Left ventricle myocardium superior (tissue), 1 donor: ENCODE data around the gene RPL32. TPM values are rescaled to one million over a fixed set of nuclear protein-coding genes. Genes with fewer than 3 reads are reported as not detected.
A peak's percentile ranks its signal among the peaks of the same experiment; 100 is the strongest.

Source experiments
- ATAC-seq: fragments of 200-7000 bp; cut with Tn5 transposase; one replicate; pipeline ENCODE4 v1.9.1; 2020; ENCODE audit warnings: mild to moderate bottlenecking, moderate library complexity
- DNase-seq: peaks from one replicate; pipeline ENCODE4 v3.0.0-alpha.2; 2020
- intact Hi-C: fragments of 100-400 bp; cut with micrococcal nuclease; formaldehyde crosslinking; loops from one replicate; pipeline ENCODE4 v1.11.0; 2022
- total RNA-seq: library from RNA; stranded (reverse); fragmentation: NEBNext Ultra II Directional; extraction: Animal tissue kit (Norgen Biotek cat#: 25700); gene quantifications from one replicate; pipeline ENCODE4 v1.2.1, GENCODE V29; 2021
- donor health status: DM: no; HTN: yes; CAD: no; lungs with severe emphysema.

The RPL32 gene
- total RNA-seq, 1 donor from 2014 or later, result 931 TPM

- intact Hi-C loops, result no loop called here
- no peak for DNase-seq
- no peak for ATAC-seq
Measured at GRCh38 chr3:12815078-12815477, 26.3 kb downstream of the RPL32 start.

GRCh38 chr3:12813967-12814366, 27.4 kb downstream of the RPL32 start:
- intact Hi-C loops, result no loop called here
- ATAC-seq, result no peak
- no peak for DNase-seq

- DNase-seq, result no peak
- intact Hi-C loops, result no loop called here
- no peak for ATAC-seq
Measured at GRCh38 chr3:12812812-12813211, 28.6 kb downstream of the RPL32 start.

GRCh38 chr3:12810961-12811360, 30.4 kb downstream of the RPL32 start:
- intact Hi-C loops, result no loop called here
- ATAC-seq, result no peak
- DNase-seq, result no peak

- intact Hi-C loops, result no loop called here
- ATAC-seq (peak; percentile 98), DNase-seq (peak; percentile 98)
Measured at GRCh38 chr3:12810013-12810780, 31.2 kb downstream of the RPL32 start.

GRCh38 chr3:12809435-12809834, 31.9 kb downstream of the RPL32 start:
- ATAC-seq, result no peak
- no peak for DNase-seq
- intact Hi-C loops, result no loop called here

GRCh38 chr3:12809001-12809400, 32.4 kb downstream of the RPL32 start:
- intact Hi-C loops, result no loop called here
- ATAC-seq (no peak), DNase-seq (no peak)

GRCh38 chr3:12808587-12808986, 32.8 kb downstream of the RPL32 start:
- intact Hi-C loops, result no loop called here
- no peak for DNase-seq

GRCh38 chr3:12807601-12808359, 33.6 kb downstream of the RPL32 start:
- intact Hi-C loops, result no loop called here
- ATAC-seq (no peak), DNase-seq (no peak)

More at GRCh38 chr3:12808587-12808986, 32.8 kb downstream of the RPL32 start:
- ATAC-seq, result no peak

- ATAC-seq (no peak), DNase-seq (no peak)
- intact Hi-C loops, result no loop called here
Measured at GRCh38 chr3:12807066-12807465, 34.3 kb downstream of the RPL32 start.

GRCh38 chr3:12803371-12803770, 38.0 kb downstream of the RPL32 start:
- intact Hi-C loops, result no loop called here
- no peak for DNase-seq
- ATAC-seq, result no peak

GRCh38 chr3:12799525-12800440, 41.6 kb downstream of the RPL32 start:
- no peak for DNase-seq
- peak; percentile 4 for ATAC-seq
- intact Hi-C loops, result no loop called here

- DNase-seq (peak; percentile 68), ATAC-seq (peak; percentile 73)
- intact Hi-C loops, result no loop called here
Measured at GRCh38 chr3:12798559-12799179, 42.7 kb downstream of the RPL32 start.

- intact Hi-C loops, result no loop called here
- no peak for DNase-seq
- ATAC-seq, result no peak
Measured at GRCh38 chr3:12797892-12798558, 43.3 kb downstream of the RPL32 start.

GRCh38 chr3:12797124-12797891, 44.1 kb downstream of the RPL32 start:
- intact Hi-C loops, result no loop called here
- ATAC-seq, result peak; percentile 8
- no peak for DNase-seq

- peak; percentile 86 for ATAC-seq
Measured at GRCh38 chr3:12796171-12797123, 44.9 kb downstream of the RPL32 start, which contains the start of gene CAND2. Gene CAND2, plus strand, starts transcription at chr3:12796680. Its CDS starts 41 bp downstream, at chr3:12796721.

GRCh38 chr3:12793701-12794100, 47.7 kb downstream of the RPL32 start:
- no peak for ATAC-seq
- DNase-seq, result no peak
- intact Hi-C loops, result no loop called here

More at GRCh38 chr3:12796171-12797123, 44.9 kb downstream of the RPL32 start, which contains the start of gene CAND2:
- peak; percentile 92 for DNase-seq
- intact Hi-C loops, result no loop called here
